DND-41 (cell line): ENCODE data around the gene PRRT1B.

Source experiments
- EZH2 ChIP-seq: IDR thresholded peaks from 3 replicates; pipeline ENCODE4 v1.6.1; 2012; ENCODE audit warnings: borderline replicate concordance, low read depth, mild to moderate bottlenecking, moderate library complexity, low read length, inconsistent platforms; ENCODE audit not compliant: severe bottlenecking
- TF ChIP-seq, protein P1 (sequence below): IDR thresholded peaks from 2 replicates; pipeline ENCODE4 v1.5.1; 2012; ENCODE audit warnings: borderline replicate concordance, low read length, moderate library complexity, mild to moderate bottlenecking; ENCODE audit not compliant: poor library complexity, severe bottlenecking; ENCODE audit errors: extremely low read depth

DNA sequence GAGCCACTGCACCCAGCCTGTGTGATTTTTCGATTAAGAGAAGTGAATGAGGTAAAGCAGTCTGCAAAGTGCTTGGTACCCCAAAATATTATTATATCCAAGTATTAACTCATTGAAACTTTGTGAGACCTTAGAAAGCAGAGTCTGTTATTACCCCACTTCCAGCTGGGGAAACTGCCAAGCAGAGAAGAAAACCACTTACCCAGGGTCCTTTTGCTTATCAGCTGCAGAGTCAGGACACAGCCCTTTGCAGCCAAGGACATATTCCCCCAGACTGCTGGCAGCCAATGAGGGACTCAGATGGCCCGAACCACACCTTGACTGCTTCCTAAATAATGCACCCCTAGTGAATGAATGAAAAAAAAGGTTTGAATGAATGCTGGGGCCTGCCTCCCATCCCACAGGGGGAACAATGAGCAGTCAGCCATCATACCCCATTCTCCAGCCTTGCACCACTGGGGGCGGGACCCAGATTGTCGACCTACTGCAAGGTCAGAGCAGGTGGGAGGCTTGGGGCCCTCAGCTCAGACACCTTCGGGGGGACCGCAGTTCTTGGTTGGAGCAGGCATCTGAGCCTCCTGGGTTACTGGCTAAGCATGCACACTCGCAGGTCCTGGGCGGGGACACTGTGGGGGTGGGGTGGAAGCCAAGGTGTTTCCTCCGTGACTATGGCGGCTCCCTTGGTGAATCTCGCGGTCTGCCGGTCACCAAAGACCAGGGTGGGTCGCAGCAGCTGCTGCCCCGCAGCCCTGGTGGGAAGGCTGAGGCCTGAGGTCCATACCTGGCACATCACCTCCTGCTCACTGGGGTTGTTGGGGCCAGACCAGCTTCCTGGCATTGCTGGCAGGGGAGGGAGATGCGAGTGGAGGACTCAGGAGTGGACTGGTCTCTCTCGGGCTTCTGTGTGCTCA is 29.7 kb downstream of the PRRT1B start:
- TF ChIP-seq EZH2, result no peak
- TF ChIP-seq, protein P1, sequence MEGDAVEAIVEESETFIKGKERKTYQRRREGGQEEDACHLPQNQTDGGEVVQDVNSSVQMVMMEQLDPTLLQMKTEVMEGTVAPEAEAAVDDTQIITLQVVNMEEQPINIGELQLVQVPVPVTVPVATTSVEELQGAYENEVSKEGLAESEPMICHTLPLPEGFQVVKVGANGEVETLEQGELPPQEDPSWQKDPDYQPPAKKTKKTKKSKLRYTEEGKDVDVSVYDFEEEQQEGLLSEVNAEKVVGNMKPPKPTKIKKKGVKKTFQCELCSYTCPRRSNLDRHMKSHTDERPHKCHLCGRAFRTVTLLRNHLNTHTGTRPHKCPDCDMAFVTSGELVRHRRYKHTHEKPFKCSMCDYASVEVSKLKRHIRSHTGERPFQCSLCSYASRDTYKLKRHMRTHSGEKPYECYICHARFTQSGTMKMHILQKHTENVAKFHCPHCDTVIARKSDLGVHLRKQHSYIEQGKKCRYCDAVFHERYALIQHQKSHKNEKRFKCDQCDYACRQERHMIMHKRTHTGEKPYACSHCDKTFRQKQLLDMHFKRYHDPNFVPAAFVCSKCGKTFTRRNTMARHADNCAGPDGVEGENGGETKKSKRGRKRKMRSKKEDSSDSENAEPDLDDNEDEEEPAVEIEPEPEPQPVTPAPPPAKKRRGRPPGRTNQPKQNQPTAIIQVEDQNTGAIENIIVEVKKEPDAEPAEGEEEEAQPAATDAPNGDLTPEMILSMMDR, result no peak
